Right hindlimb (tissue), 1 donor: ENCODE measurements around the gene UPF2.
A peak's percentile ranks its signal among the peaks of the same experiment; 100 is the strongest.

Experiments
- DNase-seq: peaks from one replicate; pipeline ENCODE4 v3.0.0-alpha.2; 2018

Gene UPF2

GRCh38 chr10:11881477-11882417 lies 160.9 kb downstream of the UPF2 start:
- DNase-seq = no peak

- no peak for DNase-seq
Measured at GRCh38 chr10:11881030-11881476, 161.6 kb downstream of the UPF2 start.

- no peak for DNase-seq
Measured at GRCh38 chr10:11880151-11881029, 162.2 kb downstream of the UPF2 start.

GRCh38 chr10:11879387-11880094 lies 163.1 kb downstream of the UPF2 start:
- no peak for DNase-seq

- DNase-seq = no peak
Measured at GRCh38 chr10:11878776-11879175, 163.8 kb downstream of the UPF2 start.

GRCh38 chr10:11877591-11877905 lies 165.1 kb downstream of the UPF2 start:
- no peak for DNase-seq

- DNase-seq = no peak
Measured at GRCh38 chr10:11876805-11877590, 165.6 kb downstream of the UPF2 start.

GRCh38 chr10:11876324-11876723 lies 166.3 kb downstream of the UPF2 start:
- no peak for DNase-seq

- DNase-seq = peak; percentile 68
Measured at GRCh38 chr10:11875494-11876281, 166.9 kb downstream of the UPF2 start.

- peak; percentile 75 for DNase-seq
Measured at GRCh38 chr10:11874568-11875493, 167.8 kb downstream of the UPF2 start.

- DNase-seq = no peak
Measured at GRCh38 chr10:11871466-11871865, 171.1 kb downstream of the UPF2 start.

- no peak for DNase-seq
Measured at GRCh38 chr10:11870900-11871400, 171.7 kb downstream of the UPF2 start.

- DNase-seq = no peak
Measured at GRCh38 chr10:11870461-11870780, 172.2 kb downstream of the UPF2 start.
